GF-D8 (cell line): Measurements from ENCODE around the gene AIP.

Experiments used
- DNase-seq: peaks from one replicate; lab custom pipeline; 2025; lab: John Stamatoyannopoulos, UW

The AIP gene

GRCh38 chr11:67493548-67494370 lies 10.9 kb downstream of the AIP start:
- DNase-seq, result no peak

GRCh38 chr11:67494371-67495233 lies 11.8 kb downstream of the AIP start:
- no peak for DNase-seq

- no peak for DNase-seq
Measured at GRCh38 chr11:67495234-67496005, 12.6 kb downstream of the AIP start.

- no peak for DNase-seq
Measured at GRCh38 chr11:67496113-67496512, 13.3 kb downstream of the AIP start.

- DNase-seq, result no peak
Measured at GRCh38 chr11:67497656-67498291, 14.9 kb downstream of the AIP start.

GRCh38 chr11:67498544-67498972 lies 15.7 kb downstream of the AIP start:
- no peak for DNase-seq

GRCh38 chr11:67499808-67500483 lies 17.1 kb downstream of the AIP start:
- no peak for DNase-seq

GRCh38 chr11:67500484-67500821 lies 17.6 kb downstream of the AIP start:
- no peak for DNase-seq

GRCh38 chr11:67500831-67501715 lies 18.2 kb downstream of the AIP start:
- DNase-seq, result peak; percentile 1

GRCh38 chr11:67501854-67502253 lies 19.0 kb downstream of the AIP start:
- no peak for DNase-seq

GRCh38 chr11:67502328-67502979 lies 19.6 kb downstream of the AIP start:
- no peak for DNase-seq

GRCh38 chr11:67503119-67504004 lies 20.5 kb downstream of the AIP start:
- DNase-seq, result no peak

- DNase-seq, result no peak
Measured at GRCh38 chr11:67504005-67504949, 21.5 kb downstream of the AIP start.

GRCh38 chr11:67504950-67505581 lies 22.2 kb downstream of the AIP start, which contains the start of gene PITPNM1:
TSS of gene PITPNM1 (minus strand) at chr11:67505363. CDS start at chr11:67504180, 1,183 bp downstream.
- DNase-seq, result peak; percentile 37

- DNase-seq, result peak; percentile 80
Measured at GRCh38 chr11:67505605-67506396, 23.0 kb downstream of the AIP start.

GRCh38 chr11:67506426-67507051 lies 23.7 kb downstream of the AIP start:
- DNase-seq, result no peak
